ENCODE data around the gene CX3CR1. TPM values are rescaled to one million over a fixed set of nuclear protein-coding genes. Genes with fewer than 3 reads are reported as not detected.

CX3CR1 gene
- total and polyA plus RNA-seq, 10 of the 15 experiments (the other 5 are each of a cell fraction or from before 2014, with no cell fraction given): 0.05 to 0.53 (median 0.15) TPM

DNA sequence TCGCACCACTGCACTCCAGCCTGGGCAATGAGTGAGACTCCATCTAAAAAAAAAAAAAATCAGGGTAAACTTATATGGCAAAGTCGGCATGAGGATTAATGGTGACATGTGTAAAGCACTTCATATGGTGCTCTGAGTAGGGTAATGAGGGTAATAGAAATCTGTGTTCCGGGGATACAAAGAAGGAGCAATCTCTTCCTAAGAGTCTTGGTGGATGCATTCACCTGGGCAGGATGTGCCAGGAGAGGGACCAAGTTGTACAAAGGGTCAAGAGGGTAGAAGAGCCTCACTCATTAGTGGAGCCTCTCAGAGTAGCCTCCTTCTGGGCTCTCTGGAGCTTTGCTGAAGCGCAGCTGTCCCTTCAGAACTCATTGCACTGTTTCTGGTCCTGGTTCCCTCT, 9.3 kb upstream of the CX3CR1 start:
- Histone ChIP-seq H3K4me1 (ENCODE audit: control insufficient read depth, insufficient read depth, low read length) (peaks cover 19% of the 10 kb centered on the region), H3K79me2 (ENCODE audit: control insufficient read depth, insufficient read depth, low read length) (no peaks in the 10 kb centered on the region), H3K36me3 (ENCODE audit: control insufficient read depth in 2 of 2, insufficient read depth in 2 of 2, low read length in 1 of 2) (no peaks in the 10 kb centered on the region), H4K20me1 (ENCODE audit: control insufficient read depth, insufficient read depth) (no peaks in the 10 kb centered on the region), H3K4me3 (no peak overlapping the region), H3K4me2 (ENCODE audit: control insufficient read depth, insufficient read depth) (no peak overlapping the region), H3K9ac (ENCODE audit: control insufficient read depth, insufficient read depth, low read length) (no peak overlapping the region), H3K27me3 (replicated peaks in 1 of 2; ENCODE audit: control insufficient read depth in 2 of 2, insufficient read depth in 2 of 2, low read length in 1 of 2) (no peaks in the 10 kb centered on the region), H3K27ac (ENCODE audit: control insufficient read depth, insufficient read depth) (no peak overlapping the region), H3K9me3 (replicated peaks; ENCODE audit: control insufficient read depth, insufficient read depth, low read length) (no peaks in the 10 kb centered on the region), H2AFZ (ENCODE audit: control insufficient read depth, low read depth, low read length) (no peak overlapping the region)
- POLR2A ChIA-PET: interaction anchor here (0.7 to 2.2 kb wide), 10 partner anchors 8 to 184 kb away, joined by 3 to 18 read pairs (median 4); no protein-coding TSS in a partner anchor
- SMC1A ChIA-PET (ENCODE audit: uncharacterized antibody, unreplicated experiment): interaction anchor here (0.9 to 20.6 kb wide), 46 partner anchors 7 to 898 kb away, joined by 3 to 648 read pairs (median 8); partner anchors contain the start of genes CCR8, CX3CR1, GORASP1 and TTC21A
- ATAC-seq: no peak; the same call in 2 of the 3 replicates
- BruUV-seq (replicated peaks): no TSS peak
- TF ChIP-seq HCFC1 (IDR thresholded peaks at IDR 0.05; ENCODE audit: low read length) (no peak), ZBTB33 (IDR thresholded peaks at IDR 0.05) (no peak), SIN3A (IDR thresholded peaks at IDR 0.05; ENCODE audit: low read depth, low read length) (no peak), ATF2 (IDR thresholded peaks at IDR 0.05; ENCODE audit: low read length) (no peak), SPI1 (IDR thresholded peaks at IDR 0.05; ENCODE audit: borderline replicate concordance, insufficient read depth, low read depth, low read length) (no peak), POLR2AphosphoS2 (IDR thresholded peaks at IDR 0.05; ENCODE audit: low read depth, low read length) (no peak), CREM (IDR thresholded peaks at IDR 0.05; ENCODE audit: low read depth) (no peak), EP300 (IDR thresholded peaks at IDR 0.05; ENCODE audit: borderline replicate concordance in 1 of 2, control insufficient read depth in 1 of 2, low read depth in 2 of 2, low read length in 2 of 2) (no peak), PRDM15 (CRISPR knock-in tag; IDR thresholded peaks at IDR 0.05) (no peak)
- TF ChIP-seq, protein P1, sequence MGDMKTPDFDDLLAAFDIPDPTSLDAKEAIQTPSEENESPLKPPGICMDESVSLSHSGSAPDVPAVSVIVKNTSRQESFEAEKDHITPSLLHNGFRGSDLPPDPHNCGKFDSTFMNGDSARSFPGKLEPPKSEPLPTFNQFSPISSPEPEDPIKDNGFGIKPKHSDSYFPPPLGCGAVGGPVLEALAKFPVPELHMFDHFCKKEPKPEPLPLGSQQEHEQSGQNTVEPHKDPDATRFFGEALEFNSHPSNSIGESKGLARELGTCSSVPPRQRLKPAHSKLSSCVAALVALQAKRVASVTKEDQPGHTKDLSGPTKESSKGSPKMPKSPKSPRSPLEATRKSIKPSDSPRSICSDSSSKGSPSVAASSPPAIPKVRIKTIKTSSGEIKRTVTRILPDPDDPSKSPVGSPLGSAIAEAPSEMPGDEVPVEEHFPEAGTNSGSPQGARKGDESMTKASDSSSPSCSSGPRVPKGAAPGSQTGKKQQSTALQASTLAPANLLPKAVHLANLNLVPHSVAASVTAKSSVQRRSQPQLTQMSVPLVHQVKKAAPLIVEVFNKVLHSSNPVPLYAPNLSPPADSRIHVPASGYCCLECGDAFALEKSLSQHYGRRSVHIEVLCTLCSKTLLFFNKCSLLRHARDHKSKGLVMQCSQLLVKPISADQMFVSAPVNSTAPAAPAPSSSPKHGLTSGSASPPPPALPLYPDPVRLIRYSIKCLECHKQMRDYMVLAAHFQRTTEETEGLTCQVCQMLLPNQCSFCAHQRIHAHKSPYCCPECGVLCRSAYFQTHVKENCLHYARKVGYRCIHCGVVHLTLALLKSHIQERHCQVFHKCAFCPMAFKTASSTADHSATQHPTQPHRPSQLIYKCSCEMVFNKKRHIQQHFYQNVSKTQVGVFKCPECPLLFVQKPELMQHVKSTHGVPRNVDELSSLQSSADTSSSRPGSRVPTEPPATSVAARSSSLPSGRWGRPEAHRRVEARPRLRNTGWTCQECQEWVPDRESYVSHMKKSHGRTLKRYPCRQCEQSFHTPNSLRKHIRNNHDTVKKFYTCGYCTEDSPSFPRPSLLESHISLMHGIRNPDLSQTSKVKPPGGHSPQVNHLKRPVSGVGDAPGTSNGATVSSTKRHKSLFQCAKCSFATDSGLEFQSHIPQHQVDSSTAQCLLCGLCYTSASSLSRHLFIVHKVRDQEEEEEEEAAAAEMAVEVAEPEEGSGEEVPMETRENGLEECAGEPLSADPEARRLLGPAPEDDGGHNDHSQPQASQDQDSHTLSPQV (IDR thresholded peaks at IDR 0.05): no peak
- 84% methylated on average over 4 of the region's 4 CpGs for WGBS (ENCODE audit: insufficient coverage, insufficient replicate concordance, low lambda C conversion rate, missing lambda C conversion rate)
- in situ Hi-C loops (cut with MboI): loop anchor here (5.0 kb wide), 1 partner anchor 102 kb away; no protein-coding TSS in a partner anchor
- no peak for FAIRE-seq
- RAD21 ChIA-PET (ENCODE audit: unreplicated experiment): interaction anchor here (0.7 to 12.6 kb wide), 47 partner anchors 11 to 768 kb away, joined by 3 to 456 read pairs (median 8); partner anchors contain the start of genes CCR8, CX3CR1, GORASP1 and RPSA
- no peak for DNase-seq (ENCODE audit: low read depth, low spot score)
- intact Hi-C loops (cut with micrococcal nuclease; ENCODE audit: unreplicated experiment): loop anchor here (10.0 kb wide), 1 partner anchor 554 kb away; no protein-coding TSS in a partner anchor
- CTCF ChIA-PET: interaction anchor here (0.7 to 15.1 kb wide), 59 partner anchors 9 to 792 kb away, joined by 3 to 756 read pairs (median 6); partner anchors contain the start of genes CX3CR1, GORASP1, RPSA and TTC21A
